TTC549 (cell line): ENCODE data around the gene PAPOLG.
A peak's percentile ranks its signal among the peaks of the same experiment; 100 is the strongest.

Source experiments
- FAIRE-seq: peaks from 2 replicates; lab custom pipeline; 2012; peaks lifted over from hg19 to GRCh38; lab: Jason Lieb, UNC

The PAPOLG gene

GRCh38 chr2:60756097-60757087 is at the start of gene PAPOLG:
TSS of gene PAPOLG (plus strand) at chr2:60756268. CDS start at chr2:60756479, 211 bp downstream.
- peak; percentile 96 for FAIRE-seq

DNA sequence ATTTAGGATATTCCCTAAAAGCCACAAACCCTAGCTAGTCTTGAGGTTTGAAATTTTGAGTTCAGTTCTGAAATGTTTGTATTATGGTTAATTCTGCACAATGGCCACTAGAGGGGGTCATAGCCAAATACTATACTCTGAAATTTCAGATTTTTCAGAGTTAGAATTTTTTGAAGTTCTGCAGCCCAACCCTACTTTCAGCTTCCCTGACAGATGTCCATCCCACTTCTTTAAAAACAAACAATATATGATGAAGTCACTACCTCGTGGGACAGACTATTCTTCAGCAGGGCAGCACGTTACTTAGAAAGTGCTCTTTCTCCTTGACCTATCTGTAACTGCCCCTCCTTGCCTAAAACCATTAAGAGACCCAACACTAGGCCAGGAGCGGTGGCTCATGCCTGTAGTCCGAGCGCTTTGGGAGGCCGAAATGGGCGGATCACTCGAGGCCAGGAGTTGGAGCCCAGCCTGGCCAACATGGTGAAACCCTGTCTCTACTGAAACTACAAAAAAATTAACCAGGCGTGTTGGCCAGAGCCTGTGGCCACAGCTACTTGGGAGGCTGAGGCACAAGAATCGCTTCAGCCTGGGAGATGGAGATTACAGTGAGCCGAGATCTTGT is 48.2 kb upstream of the PAPOLG start:
- peak; percentile 82 for FAIRE-seq

GRCh38 chr2:60708630-60709320 is 47.3 kb upstream of the PAPOLG start:
- FAIRE-seq: no peak

DNA sequence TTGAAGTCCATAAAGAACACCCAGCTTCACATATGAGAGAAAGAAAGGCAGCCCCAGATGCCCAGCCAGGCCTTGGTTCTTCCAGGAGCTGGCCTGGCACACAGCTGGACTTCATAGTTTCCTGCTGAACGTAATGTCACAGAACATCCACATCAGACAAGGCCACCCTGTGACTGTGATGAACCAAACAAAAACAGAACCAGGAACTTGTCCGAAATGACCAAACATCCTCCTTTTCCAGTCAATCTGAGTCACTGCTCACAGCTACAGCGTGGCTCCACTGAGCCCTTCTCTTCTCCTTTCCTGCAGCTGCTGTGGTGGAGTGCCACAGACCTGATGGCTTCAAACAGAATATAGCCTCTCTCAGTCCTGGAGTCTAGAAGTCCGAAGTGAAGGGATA is 45.4 kb upstream of the PAPOLG start:
- no peak for FAIRE-seq

DNA sequence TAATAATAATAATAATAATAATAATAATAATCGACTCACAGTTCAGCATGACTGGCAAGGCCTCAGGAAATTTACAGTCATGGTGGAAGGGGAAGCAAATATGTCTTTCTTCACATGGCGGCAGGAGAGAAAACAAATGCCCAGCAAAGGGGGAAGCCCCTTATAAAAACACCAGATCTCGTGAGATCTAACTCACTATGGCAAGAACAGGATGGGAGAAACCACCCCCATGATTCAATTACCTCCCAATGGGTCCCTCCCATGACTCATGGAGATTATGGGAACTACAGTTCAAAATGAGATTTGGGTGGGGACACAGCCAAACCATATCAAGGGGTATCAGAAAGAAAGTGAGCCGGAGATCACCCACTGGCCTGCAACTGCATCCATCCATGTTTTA is 40.5 kb upstream of the PAPOLG start:
- FAIRE-seq: no peak

DNA sequence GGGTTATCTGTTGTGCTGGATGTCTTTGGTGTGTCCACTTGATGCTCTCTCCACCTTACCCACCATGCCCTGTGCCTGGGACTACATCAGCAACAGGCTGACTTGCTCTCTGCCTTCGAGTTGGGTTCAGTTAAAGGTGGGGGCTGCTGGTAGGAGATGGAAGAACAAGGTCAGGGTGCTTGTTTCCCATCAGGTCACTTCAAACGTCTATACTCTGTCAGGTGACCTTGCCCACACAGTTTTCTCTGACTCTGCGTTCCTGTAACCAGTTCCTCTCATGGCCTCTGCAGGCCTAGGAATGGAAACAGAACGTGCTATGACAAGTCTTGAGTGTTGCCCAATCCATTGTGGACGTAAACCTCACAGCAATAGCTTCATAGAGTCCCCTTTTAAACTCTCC is 38.4 kb upstream of the PAPOLG start:
- FAIRE-seq: no peak

DNA sequence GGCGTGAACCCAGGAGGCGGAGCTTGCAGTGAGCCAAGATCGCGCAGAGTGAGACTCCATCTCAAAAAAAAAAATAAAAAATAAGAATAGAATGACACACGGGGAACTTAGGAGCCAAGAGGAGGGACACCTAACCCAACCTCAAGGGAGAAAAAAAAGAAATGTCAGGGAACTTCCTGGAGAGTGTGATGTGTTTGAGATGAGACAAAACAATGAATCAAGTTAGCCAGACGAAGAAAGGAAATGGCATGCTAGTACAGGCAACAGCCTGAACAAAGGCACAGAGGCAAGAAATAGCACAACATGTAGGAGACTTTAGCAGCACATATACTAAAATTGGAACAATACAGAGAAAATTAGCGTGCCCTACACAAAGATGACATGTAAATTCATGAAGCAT is 36.7 kb upstream of the PAPOLG start:
- FAIRE-seq: no peak

DNA sequence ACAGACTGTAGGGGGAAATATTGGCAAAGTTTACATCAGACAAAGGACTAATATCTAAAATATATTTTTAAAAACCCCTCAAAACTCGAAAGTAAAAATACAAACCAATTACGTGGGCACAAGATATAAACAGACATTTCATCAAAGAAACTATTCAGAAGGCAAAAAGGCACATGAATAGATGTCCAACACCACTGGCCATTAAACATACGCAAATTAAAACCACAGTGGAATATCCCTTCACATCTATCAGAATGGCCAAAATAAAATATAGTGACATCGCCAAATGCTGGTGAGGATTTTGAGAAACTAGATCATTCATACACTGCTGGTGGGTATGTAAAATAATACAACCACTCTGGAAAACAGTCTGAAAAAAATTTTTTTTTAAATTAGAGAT is 30.6 kb upstream of the PAPOLG start:
- no peak for FAIRE-seq

- no peak for FAIRE-seq
Observed at GRCh38 chr2:60728855-60729254, 27.2 kb upstream of the PAPOLG start.

DNA sequence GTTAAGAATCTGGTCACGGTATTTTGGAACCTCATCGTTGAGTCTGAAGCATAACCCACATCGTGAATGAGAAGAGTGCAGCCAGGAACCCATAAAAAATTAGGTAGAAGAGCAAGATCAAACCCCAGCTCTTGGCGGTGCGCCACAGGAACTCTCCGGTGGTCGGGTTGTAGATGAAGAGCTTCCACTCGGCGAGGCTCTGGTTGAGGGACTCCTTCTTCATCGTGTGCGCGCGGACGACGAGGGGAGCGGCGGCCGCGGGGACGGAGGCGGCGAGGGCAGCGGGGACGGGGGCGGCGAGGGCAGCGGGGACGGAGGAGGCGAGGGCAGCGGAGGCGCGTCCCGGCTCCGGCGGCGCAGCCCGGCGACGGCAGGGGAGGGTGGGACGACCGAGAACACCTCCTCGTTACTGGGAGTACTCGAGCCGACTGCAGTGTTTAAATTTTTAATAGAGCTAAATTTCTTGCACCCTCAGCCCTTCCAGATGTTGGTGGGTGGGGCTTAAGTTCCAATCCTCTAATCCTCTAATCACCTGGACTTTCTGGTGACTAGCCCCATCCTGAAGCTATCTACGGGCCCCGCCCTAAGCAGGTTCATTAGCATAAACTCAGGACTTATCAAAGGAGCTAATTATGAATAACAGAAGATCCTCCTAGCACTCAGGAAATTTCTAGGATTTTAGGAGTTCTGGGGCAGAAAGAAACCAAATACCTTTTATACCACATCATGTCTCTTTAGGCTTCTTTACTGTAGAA is 20.4 kb upstream of the PAPOLG start:
- no peak for FAIRE-seq

GRCh38 chr2:60738679-60739078 is 17.4 kb upstream of the PAPOLG start:
- no peak for FAIRE-seq

- FAIRE-seq: no peak
Observed at GRCh38 chr2:60739156-60739555, 16.9 kb upstream of the PAPOLG start.

DNA sequence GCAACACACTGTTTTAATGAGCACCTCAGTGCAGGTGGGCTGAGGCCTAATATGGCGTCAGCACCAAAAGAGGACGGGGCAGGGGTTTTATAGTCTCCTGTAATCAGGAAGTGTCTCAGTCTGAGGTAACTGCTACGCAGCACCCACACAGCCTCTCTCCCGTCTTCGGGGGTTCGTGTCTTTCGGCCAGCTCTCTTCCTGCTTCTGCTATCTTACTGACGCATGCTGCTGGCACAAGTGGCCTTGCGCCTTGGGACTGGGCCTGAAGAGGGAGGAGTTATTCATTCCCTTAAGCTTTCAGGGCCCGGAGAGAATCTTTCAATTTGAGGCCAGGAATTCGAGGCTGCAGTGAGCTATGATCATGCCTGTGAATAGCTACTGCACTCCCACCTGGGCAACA is 14.5 kb upstream of the PAPOLG start:
- FAIRE-seq: no peak

DNA sequence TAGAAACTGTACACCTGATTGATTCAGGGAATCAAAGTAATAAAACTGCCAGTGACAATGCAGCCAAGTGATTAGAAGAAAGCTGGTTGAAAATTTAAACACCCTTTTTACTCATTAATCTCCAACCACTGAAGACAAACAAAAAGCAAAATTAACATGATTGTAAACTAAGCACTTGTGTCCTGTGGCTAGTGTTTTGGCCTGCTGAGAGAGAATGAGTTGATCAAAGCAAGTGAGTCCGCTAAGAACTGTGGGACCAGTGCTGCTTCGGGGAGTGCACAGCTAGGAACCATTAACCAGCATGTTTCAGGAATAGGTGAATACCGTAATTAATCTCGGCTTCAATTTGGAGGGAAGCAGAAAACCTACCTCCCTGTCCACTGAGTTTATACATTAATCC is 13.6 kb upstream of the PAPOLG start:
- no peak for FAIRE-seq

GRCh38 chr2:60745330-60745729 is 10.7 kb upstream of the PAPOLG start:
- FAIRE-seq: no peak

GRCh38 chr2:60745761-60746160 is 10.3 kb upstream of the PAPOLG start:
- FAIRE-seq: no peak

GRCh38 chr2:60746318-60746717 is 9.8 kb upstream of the PAPOLG start:
- FAIRE-seq: no peak

- FAIRE-seq: no peak
Observed at GRCh38 chr2:60759654-60760053, 3.6 kb downstream of the PAPOLG start.

- FAIRE-seq: no peak
Observed at GRCh38 chr2:60764736-60765534, 8.9 kb downstream of the PAPOLG start.

DNA sequence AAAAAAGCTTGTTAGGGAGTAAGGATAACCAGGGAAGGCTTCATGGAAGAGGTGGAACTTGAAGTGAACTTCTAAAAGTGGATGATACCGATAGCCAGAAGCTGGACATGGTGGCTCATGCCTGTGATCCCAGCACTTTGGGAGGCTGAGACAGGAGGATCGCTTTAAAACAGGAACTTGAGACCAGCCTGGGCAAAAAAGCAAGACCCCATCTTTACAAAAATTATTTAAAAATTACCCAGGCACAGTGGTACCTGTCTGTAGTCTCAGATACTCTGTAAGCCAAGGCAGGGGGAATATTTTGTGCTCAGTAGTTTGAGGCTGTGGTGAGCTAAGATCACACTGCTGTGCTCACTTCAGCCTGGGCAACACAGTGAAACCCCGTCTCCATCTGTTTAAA is 10.2 kb downstream of the PAPOLG start:
- no peak for FAIRE-seq

DNA sequence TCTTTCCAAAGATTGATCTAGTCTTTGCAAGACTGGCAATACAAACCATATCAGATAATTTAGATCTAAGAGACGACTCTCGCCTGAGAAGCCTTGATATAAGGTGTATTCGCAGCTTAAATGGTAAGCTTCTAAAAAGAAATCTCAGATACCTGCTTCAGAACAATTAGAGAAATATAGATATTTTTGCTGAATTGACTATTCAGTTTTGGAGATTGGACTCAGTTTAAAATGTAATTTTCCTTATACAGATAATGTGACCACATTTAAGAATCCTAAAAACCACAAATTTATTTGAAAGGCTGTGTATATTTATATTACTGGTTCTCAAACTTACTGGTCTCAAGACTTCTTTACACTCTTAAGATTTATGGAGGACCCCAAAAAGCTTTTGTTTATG is 15.4 kb downstream of the PAPOLG start:
- no peak for FAIRE-seq
